Globus pallidus (tissue), 1 donor: Measurements from ENCODE around the gene MOSMO.
"Not testable (repeated sequence)": the region's sequence is repeated elsewhere in the genome, so short reads cannot be mapped to it uniquely, and the experiment has no call there.

ENCODE experiments used
- DNase-seq: peaks from one replicate; pipeline ENCODE4 v3.0.0-alpha.2; 2015; ENCODE audit warnings: low spot score

The MOSMO gene

DNA sequence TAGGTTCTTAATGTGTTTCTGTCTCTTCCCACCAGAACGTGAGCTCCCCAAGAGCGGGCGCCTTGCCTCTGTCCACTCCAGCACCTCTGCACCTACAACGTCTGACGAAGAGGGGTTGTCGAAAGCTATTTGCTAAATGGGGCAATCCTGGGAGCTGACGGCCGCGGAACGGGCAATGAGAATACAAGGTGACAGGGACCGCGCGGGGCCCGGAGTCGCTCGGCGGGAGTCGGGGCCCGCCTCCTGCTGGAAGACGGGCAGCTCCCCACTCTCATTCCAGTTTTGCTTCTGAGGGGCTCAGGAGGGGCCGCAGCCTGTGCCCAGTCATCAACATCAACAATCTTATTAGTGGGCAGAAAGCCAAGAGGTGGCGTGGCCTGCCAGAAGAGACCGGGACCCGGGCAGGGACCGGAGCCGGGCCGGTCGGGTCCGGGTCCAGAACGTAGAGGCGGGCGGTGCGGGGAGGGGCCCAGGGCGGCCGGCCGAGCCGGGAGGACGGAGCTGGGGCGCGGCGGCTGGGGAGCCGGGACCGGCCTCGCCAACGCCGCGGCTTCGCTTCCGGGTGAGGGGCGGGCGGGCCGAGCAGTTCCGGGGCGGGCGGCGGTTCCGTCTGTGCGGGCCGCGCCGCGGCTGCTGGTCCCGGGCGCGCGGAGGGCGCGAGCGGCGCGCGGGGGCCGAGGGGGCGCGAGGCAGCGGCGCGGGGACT, at the start of gene MOSMO:
TSS of gene MOSMO (plus strand) at position 603 of the 706 bp plus-strand sequence. CDS start 191 bp downstream, outside the sequence.
- peak; percentile 64 for DNase-seq

DNA sequence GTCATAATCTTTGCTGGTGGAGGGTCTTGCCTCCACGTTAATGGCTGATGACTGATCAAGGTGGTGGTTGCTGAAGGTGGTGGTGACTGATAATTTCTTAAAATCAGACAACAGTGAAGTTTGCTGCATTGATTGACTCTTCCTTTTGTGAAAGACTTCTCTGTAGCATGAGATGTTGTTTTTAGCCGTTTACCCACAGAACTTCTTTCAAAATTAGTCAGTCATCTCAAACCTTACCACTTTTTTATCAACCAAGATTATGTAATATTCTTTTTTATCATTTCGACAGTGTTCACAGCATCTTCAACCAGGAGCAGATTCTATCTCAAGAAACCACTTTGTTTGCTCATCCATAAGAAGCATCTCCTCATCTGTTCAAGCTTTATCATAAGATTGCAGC, 48.9 kb upstream of the MOSMO start:
- no peak for DNase-seq

DNA sequence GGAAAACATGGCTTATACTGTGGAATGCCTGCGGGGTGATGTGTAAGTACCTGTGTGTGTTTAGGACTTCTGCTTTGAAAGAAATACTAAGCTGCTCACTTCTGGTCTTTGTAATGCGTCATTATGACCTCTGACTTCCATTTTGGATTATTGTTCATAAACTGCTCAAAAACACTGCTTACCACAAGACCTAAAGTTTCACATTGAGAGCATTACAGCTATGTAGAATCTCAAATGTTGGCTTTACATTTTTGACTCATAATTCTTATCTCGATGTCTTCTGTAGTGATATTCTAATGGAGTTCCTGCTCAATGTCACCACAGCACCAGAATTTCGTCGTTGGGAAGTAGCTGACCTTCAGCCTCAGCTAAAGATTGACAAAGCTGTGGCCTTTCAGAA, 45.4 kb upstream of the MOSMO start:
- no peak for DNase-seq

DNA sequence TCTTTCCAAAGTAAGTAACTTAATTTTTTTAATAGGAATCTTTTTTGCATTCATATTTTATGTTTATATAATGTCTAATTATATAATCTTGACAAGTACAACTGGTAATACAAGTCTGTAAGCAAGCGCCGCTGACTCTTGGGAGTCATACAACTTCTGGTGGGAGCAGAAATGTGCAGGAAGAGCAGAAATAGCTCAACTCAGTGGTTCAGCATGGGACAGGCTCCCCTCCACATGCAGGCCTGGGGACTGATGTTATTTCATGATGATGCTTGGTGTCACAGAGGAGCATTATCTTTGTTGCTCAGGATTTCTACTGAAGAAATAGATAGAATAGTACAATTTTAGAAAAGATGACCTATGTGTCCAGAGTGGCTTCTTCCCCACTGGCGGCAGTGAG, 44.0 kb upstream of the MOSMO start:
- DNase-seq = no peak

DNA sequence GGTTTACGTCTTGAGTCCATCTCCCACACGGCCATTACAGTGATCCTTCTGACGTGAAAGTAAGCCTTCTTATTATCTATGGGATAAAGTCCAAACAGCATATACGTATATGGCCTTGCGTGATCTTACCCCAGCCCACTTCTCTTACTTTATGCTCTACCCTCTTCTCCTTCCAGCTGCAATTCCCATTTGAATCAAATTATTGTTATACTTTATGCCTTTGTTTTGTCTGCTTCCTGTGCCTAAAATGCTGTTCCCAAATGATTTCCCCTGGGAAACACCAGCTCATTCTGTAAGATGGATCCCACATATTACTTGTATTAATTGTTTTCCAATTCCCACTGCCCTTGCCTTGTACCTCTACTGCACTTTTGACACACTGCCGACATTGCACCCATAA, 43.6 kb upstream of the MOSMO start:
- no peak for DNase-seq

DNA sequence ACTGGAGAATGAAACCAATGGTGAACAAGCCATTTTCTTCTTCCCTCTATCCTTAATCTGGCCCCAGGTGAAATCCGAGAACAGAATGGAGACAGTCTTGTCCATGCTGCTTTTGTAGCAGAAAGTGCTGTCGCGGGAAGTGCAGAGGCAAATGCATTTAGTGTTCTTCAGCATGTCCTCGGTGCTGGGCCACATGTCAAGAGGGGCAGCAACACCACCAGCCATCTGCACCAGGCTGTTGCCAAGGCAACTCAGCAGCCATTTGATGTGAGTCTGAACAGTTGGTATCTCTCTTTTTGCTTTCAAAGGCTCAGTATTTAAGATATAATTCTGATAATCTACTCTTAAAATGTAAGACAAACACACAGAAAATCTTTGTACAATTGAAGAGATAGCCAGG, 36.1 kb upstream of the MOSMO start:
- no peak for DNase-seq

DNA sequence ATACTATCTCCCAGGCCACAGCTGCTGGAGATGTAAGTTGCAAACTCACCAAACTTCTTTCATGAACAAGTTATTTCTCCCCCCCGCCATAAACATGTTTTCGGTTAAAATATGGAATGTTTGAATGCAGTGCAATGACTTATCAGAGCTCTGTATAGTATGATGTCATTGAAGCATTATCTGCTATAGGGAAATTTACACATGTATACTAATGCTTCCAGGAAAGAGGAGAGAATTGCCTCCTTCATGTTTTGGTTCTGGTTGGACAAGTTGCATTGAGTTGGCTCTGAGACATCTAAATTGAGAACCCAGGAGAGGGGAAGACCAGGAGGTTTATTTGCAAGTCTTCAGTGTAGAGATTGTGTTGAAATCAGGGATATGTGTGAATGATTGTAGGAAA, 34.0 kb upstream of the MOSMO start:
- no peak for DNase-seq

DNA sequence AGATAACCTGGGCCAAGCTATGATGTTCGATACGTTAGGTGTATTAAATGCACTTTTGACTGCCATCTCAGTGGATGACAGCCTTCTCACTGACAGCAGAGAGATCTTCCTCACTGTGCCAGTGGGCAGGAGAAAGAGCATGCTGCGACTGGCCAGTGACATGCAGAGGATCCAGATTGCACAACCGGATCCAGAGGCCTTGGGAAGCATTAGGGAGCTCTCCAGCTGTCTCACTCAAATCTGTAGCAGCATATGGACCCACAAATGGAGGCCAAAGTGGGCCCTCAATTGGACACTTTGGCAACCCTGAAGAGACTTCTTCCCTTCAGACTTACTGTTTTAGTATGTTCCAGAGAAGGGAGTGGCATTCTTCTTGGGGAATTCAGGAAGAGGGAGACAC, 27.9 kb upstream of the MOSMO start:
- DNase-seq = no peak

DNA sequence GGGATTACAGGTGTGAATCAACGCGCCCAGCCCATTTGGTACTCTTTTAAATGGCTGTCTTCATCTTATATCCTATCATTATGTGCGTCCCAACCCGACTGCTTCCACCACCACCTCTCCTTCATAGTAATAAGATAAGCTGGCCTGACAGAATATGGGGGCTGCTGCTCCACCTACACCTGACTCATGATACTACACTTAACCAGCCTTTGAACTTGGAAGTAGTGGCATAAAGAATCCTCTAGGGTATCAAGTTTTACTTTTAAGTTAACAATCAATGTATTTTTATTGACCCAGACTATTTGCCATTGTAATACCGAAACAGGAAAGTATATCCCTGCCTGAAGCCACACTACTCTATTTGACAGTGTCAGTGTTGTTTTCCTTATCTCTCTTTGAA, 25.8 kb upstream of the MOSMO start:
- DNase-seq = no peak

DNA sequence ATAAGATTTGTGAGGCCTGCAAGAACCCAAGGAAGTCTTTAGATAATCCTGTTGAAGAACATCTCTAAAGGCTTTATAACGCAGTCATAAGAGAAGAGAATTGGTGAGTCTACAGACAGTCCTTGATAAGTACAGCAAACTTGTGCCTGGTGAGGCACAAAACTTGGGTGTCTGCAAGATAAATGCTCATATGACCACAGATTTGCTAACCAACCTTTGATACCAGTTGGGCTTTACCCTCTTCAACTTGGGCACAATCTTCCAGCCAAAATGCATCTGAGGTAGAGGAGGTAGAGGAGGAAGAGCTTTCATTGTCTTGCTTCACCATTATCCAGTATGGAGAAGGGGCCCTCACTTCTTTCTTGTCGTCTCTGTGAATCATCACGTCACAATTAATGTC, 23.8 kb upstream of the MOSMO start:
- DNase-seq = no peak

DNA sequence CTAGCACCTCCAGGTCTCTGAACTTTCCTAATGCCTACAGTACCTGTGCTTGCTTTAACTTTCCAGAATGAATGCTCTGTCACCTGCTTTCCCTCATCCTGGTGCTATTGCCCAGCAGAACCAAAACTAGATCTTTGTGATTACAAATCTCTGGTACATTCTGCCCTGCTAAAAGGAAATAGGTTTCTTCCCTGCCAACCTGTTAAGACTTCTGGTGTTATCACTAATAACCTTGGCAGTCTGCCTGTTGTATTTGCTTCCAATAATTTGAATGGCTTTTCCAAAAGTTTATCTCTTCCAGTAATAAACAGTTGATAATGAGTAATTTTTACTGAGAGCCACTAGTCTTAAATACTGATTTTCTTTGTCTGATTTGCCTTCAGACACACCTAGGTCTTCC, 22.4 kb upstream of the MOSMO start:
- DNase-seq = no peak

DNA sequence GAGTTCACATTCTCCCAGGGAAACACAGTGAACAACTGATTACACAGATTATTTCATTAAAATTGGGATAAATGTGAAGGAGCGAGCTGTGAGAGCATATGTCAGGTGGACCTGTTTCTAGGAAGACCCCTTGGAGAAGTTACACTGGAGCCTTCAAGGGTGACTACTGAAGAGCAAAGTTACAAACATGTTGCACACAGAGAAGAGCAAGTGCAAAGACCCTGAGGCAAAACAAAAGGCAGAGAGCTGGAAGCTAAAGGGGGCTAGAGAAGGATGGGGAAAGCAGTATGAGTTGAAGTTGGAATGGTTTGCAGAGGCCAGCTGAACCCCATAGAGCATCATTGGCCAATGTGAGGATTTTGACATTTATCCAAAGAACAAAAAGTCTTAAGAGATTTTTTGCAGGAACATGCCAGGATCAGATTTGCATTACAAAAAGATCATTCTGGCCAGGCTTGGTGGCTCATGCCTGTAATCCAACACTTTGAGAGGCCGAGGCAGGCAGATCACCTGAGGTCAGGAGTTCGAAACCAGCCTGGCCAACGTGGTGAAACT, 21.1 kb upstream of the MOSMO start:
- DNase-seq = no peak

DNA sequence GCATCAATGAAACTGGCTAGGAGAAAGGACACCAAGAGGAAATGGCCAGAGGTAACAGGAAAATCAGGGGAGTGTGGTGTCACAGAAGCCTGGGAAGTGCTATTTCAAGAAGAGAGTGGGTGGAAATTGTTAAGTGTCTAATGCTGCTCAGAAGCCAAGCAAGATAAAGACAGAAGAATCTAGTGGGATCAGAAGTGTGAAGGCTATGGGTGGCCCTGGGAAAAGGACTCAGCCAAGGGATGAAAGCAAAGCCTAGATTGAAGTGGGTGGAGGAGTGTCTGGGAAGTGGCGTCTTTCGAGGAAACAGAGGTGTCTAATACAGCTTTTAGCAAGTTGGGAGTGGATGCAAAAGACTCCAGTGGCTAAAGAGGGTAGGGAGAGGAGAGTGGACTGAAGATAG, 20.4 kb upstream of the MOSMO start:
- DNase-seq = no peak

DNA sequence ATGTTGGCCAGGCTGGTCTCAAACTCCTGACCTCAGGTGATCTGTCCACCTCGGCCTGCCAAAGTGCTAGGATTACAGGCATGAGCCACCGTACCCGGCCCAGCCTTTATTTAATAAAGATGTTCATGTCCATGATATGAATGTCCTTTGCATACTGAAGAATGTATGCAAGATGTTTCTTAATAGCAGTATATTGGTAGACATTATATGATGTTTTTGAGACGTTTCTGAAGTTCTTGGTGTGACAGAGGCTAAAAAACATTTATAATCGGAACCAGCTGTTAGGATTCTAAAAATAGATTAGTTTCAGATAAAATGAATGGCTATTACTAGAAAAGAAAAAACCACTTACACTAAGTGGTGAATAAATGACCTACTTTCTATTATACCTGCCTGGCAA, 18.8 kb upstream of the MOSMO start:
- no peak for DNase-seq

DNA sequence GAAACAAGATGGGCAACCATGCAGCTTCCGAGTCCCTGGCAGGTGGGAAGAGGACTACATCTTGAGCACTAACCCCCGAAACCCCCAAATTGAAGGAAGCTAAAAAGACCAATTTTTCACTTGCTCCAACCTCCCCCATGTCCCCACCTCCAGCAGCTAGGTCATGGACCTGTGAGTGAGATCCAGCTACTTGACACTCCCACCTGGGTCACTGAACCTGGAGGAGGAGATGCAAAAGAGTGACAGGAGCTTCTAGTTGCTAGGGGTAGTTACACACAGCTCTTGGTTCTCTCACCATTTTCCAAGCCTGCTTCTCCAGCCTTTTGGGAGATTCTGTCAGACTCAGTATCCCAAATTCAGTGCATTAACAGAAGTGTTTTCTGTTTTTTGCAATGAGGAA, 18.2 kb upstream of the MOSMO start:
- DNase-seq = no peak

DNA sequence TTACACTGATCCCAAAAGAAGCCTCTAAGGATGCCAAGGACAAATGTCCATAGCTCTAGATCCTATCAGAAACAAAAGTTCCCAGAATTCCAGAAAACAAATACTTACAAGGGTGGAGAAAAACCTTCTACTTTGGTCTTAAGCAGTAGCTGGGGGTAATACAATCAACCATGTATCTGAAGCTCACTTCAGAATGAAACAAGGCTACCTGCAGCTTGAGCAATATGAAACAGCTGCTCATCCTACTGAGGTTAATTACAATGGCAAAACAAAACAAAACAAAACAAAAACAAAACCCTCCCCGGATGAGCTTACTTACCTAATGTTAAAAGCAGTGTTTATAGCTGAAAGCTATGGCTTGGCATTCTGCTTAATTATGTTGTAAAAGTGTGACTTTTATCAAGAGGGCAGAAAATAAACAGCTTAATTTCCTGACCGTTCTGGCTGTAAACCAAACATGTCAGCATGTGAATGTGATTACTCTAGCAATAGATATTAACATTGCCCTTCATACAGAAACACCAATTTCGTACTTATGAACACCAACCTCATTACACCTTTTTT, 17.4 kb upstream of the MOSMO start:
- DNase-seq = no peak

DNA sequence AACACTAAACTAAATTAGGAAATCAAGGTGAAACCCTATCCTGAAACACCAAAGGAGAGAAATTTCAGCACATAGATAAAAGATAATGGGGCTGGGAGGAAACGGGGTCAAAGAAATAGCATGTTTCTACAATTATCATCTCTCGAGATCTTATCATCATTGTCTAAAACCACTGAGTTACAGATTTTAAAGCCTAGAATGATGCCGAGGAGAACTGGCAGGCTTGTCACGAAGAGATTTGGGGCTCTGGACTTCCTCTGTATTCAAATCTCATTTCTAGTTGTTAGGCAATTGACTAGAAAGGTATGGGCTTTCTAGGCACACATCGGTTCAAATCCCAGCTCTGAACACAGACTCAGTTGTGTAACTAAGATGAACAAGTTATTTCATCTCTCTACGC, 16.3 kb upstream of the MOSMO start:
- DNase-seq = no peak

DNA sequence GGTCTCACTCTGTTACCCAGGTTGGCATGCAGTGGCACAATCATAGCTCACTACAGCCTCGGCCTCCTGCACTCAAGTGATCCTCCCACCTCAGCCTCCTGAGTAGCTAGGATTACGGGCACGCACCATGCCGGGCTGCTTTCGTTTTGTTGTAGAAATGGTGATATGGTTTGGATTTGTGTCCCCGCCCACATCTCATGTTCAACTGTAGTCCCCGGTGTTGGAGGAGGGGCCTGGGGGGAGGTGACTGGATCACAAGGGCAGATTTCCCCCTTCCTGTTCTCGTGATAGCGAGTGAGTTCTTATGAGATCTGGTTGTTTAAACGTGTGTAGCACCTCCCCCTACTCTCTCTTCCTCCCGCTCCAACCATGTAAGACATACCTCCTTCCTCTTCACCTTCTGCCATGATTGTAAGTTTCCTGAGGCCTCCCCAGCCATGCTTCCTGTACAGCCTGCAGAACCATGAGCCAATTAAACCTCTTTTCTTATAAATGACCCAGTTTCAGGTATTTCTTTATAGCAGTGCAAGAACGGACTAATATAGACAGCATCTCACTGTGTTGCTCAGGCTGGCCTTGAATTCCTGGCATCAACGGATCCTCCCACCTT, 12.9 kb upstream of the MOSMO start:
- DNase-seq = no peak

DNA sequence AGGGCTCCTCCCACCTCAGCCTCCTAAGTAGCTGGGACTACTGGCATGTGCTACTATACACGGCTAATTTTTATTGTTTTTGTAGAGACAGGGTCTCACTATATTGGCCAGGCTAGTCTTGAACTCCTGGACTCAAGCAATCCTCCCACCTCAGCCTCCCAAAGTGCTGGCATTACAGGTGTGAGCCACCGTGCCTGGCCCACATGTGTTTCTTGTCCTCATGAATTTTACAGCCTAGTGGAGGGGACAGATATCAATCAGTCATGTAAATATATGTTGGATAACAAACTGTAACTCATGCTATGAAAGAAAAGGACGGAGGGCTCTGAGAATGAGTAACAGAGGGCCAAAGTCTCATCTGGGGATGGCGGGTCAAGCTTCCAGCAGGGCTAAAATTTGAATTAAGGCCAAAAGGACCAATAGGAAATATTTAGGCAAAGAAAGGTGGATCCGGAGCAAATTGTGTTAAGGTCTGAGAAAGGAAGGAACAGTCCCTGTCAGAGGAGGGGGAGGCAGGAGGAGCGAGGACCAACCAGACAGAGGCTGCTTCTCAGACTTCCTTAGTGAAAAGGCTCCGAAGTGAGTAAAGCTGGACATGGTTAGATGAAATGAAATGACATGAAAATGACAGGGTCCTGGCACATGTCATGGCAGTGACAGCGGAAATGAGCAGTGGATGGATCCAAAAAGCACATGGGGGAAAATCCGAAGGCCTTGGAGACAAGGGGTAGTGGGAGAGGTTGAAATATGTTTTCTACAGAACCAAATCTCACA, 10.8 kb upstream of the MOSMO start:
- DNase-seq = no peak

DNA sequence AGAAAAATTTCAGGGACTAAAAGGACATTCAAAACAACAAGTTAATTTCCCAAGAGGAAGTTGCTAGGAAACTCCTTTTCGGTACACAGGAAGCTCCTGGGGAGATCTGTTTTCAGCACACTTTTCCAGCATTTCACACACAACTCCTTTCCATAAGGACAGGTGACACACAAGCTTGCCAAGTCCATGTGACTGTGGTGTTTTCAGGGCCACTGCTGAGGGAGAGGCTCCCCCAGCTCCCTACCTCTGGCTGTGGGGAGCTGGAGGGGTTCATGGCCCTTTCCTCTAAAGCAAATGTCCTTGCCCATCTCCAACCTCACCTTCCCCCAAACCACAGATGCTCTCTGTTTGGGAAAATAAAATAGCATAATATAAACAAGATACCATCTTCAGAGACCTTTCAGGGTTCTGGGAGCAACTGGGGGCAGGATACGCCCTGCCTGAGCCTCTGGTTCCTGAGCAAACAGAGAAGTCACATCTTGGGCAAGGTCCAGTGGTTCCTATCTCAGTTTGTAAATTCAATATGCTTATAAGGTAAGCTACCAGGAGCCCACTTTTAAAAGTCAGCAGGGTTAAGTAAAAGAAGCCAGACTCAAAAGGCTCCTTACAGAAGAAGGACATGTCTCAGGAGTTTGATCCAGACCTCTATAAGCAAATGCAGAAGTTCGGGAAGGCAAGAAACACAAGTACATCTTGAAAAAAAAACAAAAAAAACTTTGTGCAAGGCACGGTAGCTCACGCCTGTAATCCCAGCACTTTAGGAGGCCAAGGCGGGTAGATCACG, 10.0 kb upstream of the MOSMO start:
- no peak for DNase-seq

DNA sequence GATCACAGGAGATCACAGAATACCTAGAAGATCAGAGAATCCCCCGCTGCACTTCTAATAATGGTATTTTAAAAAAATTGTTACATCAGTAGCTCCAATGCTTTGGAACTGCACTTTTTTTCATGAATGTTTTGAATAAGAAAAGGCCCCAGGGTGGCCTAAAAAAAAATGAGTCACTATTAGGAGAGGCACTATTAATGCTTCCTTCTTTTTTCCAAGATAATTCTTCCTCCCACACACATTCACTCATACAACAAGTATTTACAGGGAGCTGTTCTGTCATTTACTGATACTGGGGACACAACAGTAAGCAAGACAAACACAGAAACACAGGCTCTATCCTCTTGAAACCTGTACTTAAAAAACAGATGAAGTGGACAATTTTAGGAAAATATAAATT, 6.3 kb upstream of the MOSMO start:
- no peak for DNase-seq

DNA sequence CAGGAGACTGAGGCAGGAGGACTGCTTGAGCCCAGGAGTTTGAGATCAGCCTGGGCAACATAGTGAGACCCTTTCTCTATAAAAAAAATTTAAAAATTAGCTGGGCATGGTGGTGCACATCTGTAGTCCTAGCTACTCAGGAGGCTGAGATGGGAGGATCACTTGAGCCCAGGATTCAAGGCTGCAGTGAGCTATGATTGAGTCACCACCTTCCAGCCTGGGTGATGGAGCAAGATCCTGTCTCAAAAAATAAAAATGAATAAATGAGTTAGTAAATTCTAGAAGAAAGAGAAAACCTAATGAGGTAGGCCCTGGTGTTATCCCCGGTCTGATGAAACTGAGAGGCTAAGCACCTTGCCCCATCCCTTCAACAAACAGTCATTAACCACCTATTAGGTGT, 5.9 kb upstream of the MOSMO start:
- not testable (repeated sequence) for DNase-seq
